ENCODE data around the gene S1PR5. TPM values are rescaled to one million over a fixed set of nuclear protein-coding genes. Genes with fewer than 3 reads are reported as not detected.

S1PR5 gene
- total and polyA plus RNA-seq, 9 of the 15 experiments (the other 6 are each of a cell fraction or from before 2014, with no cell fraction given): 0.03 to 0.54 (median 0.35) TPM; not detected in 4

DNA sequence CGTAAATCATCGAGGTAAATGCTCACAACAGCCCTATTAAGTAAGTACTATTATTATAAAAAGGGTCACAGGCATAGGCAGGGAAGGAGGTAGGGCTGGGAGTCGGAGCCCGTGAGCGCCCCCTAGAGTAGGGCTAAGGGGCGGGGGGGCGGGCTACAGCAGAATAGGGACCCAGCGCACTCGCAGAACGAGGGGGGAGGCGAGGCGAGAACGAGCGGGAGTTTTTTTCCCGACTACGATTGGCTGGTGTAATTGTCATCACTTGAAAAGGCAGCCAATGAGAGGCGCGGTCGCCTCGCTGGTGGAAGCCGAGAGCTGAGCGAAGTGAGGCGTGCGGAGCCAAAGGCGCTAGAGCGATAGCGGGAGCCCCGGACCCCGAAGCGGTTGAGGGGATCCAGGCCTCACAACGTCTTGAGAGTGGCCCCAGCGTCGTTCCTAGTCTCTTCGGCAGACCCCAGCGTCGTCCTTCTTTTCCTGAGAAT is 38.3 kb downstream of the S1PR5 start (continued):
- TF ChIP-seq, protein P1, sequence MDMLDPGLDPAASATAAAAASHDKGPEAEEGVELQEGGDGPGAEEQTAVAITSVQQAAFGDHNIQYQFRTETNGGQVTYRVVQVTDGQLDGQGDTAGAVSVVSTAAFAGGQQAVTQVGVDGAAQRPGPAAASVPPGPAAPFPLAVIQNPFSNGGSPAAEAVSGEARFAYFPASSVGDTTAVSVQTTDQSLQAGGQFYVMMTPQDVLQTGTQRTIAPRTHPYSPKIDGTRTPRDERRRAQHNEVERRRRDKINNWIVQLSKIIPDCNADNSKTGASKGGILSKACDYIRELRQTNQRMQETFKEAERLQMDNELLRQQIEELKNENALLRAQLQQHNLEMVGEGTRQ (CRISPR knock-in tag; IDR thresholded peaks at IDR 0.05): no peak
- TF ChIP-seq LEF1 (IDR thresholded peaks at IDR 0.05) (no peak), FIP1L1 (IDR thresholded peaks at IDR 0.05; ENCODE audit: low read depth, low read length, poor library complexity, severe bottlenecking) (no peak), VEZF1 (CRISPR knock-in tag; IDR thresholded peaks at IDR 0.05) (peak; percentile 96), JUND (IDR thresholded peaks at IDR 0.05; ENCODE audit: borderline replicate concordance, low read depth, low read length) (0 out of 2 replicates have a peak, but pooled peaks have one; percentile 32), JUND (tag; IDR thresholded peaks at IDR 0.05; ENCODE audit: borderline replicate concordance, low read depth, low read length) (no peak), NBN (IDR thresholded peaks at IDR 0.05; ENCODE audit: low read depth) (no peak), RBM15 (IDR thresholded peaks at IDR 0.05; ENCODE audit: insufficient read depth, low read length) (no peak), ZNF263 (CRISPR knock-in tag; IDR thresholded peaks at IDR 0.05; ENCODE audit: borderline replicate concordance) (no peak; the same call in 1 of the 2 replicates), RFX1 (IDR thresholded peaks at IDR 0.05) (no peak), TRIM24 (IDR thresholded peaks at IDR 0.05) (no peak), GMEB1 (CRISPR knock-in tag; IDR thresholded peaks at IDR 0.05) (no peak), HNRNPLL (IDR thresholded peaks at IDR 0.05; ENCODE audit: low read depth, low read length, poor library complexity, severe bottlenecking) (no peak), ZNF507 (tag; conservative IDR thresholded peaks at IDR 0.05) (no peak), SP2 (IDR thresholded peaks at IDR 0.05; ENCODE audit: extremely low read depth, low read depth, low read length, poor library complexity, severe bottlenecking) (peak; percentile 34), HLTF (IDR thresholded peaks at IDR 0.05) (no peak), FOXA3 (CRISPR knock-in tag; conservative IDR thresholded peaks at IDR 0.05 in 1 of 2, IDR thresholded peaks at IDR 0.05 in 1 of 2) (no peak), ZKSCAN8 (CRISPR knock-in tag; IDR thresholded peaks at IDR 0.05) (no peak), NCOA4 (IDR thresholded peaks at IDR 0.05; ENCODE audit: partially characterized antibody) (no peak), ARID3A (IDR thresholded peaks at IDR 0.05; ENCODE audit: borderline replicate concordance, low read depth, low read length) (no peak), CBX3 (IDR thresholded peaks at IDR 0.05; ENCODE audit: borderline replicate concordance in 1 of 2, low read length in 2 of 2) (no peak; a peak in 1 of 3 replicates)
- TF ChIP-seq, protein P2, sequence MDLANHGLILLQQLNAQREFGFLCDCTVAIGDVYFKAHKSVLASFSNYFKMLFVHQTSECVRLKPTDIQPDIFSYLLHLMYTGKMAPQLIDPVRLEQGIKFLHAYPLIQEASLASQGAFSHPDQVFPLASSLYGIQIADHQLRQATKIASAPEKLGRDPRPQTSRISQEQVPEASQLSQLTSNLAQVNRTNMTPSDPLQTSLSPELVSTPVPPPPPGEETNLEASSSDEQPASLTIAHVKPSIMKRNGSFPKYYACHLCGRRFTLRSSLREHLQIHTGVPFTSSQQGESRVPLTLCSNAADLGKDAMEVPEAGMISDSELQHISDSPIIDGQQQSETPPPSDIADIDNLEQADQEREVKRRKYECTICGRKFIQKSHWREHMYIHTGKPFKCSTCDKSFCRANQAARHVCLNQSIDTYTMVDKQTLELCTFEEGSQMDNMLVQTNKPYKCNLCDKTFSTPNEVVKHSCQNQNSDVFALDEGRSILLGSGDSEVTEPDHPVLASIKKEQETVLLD (IDR thresholded peaks at IDR 0.05): no peak

Data from K562 (cell line).